HG03097 (cell line): ENCODE measurements around the gene DYSF.

Source experiments
- ATAC-seq: cut with Tn5 transposase; IDR thresholded peaks from one replicate; pipeline ENCODE4 v1.9.1; 2021; ENCODE audit not compliant: unreplicated experiment, low FRiP score

DYSF gene

GRCh38 chr2:71496156-71496770 lies 42.9 kb downstream of the DYSF start:
- ATAC-seq, result no peak

- ATAC-seq, result no peak
These were observed 44.9 kb downstream of the DYSF start for GRCh38 chr2:71498261-71498701.

GRCh38 chr2:71499691-71500090 lies 46.3 kb downstream of the DYSF start:
- ATAC-seq, result no peak

GRCh38 chr2:71500426-71501079 lies 47.2 kb downstream of the DYSF start:
- no peak for ATAC-seq

- ATAC-seq, result no peak
These were observed 49.8 kb downstream of the DYSF start for GRCh38 chr2:71502941-71503738.

- ATAC-seq, result no peak
These were observed 50.5 kb downstream of the DYSF start for GRCh38 chr2:71503837-71504236.

GRCh38 chr2:71504611-71505010 lies 51.2 kb downstream of the DYSF start:
- no peak for ATAC-seq

- ATAC-seq, result no peak
These were observed 51.9 kb downstream of the DYSF start for GRCh38 chr2:71505086-71505769.

GRCh38 chr2:71505770-71506140 lies 52.4 kb downstream of the DYSF start:
- no peak for ATAC-seq

GRCh38 chr2:71506222-71507153 lies 53.1 kb downstream of the DYSF start:
- ATAC-seq, result no peak

GRCh38 chr2:71507476-71507875 lies 54.1 kb downstream of the DYSF start:
- ATAC-seq, result no peak

GRCh38 chr2:71510196-71510807 lies 56.9 kb downstream of the DYSF start:
- ATAC-seq, result no peak

- ATAC-seq, result no peak
These were observed 57.6 kb downstream of the DYSF start for GRCh38 chr2:71510938-71511337.

- no peak for ATAC-seq
These were observed 58.4 kb downstream of the DYSF start for GRCh38 chr2:71511776-71512175.

- ATAC-seq, result no peak
These were observed 59.0 kb downstream of the DYSF start for GRCh38 chr2:71512386-71512785.

GRCh38 chr2:71513096-71513495 lies 59.7 kb downstream of the DYSF start:
- no peak for ATAC-seq

GRCh38 chr2:71513721-71514120 lies 60.4 kb downstream of the DYSF start:
- ATAC-seq, result no peak

GRCh38 chr2:71516253-71516888 lies 63.0 kb downstream of the DYSF start:
- ATAC-seq, result no peak

- no peak for ATAC-seq
These were observed 64.5 kb downstream of the DYSF start for GRCh38 chr2:71517851-71518250.
